NCI-H2029 treated with DMSO at 0.1 percent for 48 hours (cell line): Measurements from ENCODE around the gene DUSP2.

Experiments
- DNase-seq: peaks from one replicate; lab custom pipeline; 2025; lab: John Stamatoyannopoulos, UW

Gene DUSP2, protein sequence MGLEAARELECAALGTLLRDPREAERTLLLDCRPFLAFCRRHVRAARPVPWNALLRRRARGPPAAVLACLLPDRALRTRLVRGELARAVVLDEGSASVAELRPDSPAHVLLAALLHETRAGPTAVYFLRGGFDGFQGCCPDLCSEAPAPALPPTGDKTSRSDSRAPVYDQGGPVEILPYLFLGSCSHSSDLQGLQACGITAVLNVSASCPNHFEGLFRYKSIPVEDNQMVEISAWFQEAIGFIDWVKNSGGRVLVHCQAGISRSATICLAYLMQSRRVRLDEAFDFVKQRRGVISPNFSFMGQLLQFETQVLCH

DNA sequence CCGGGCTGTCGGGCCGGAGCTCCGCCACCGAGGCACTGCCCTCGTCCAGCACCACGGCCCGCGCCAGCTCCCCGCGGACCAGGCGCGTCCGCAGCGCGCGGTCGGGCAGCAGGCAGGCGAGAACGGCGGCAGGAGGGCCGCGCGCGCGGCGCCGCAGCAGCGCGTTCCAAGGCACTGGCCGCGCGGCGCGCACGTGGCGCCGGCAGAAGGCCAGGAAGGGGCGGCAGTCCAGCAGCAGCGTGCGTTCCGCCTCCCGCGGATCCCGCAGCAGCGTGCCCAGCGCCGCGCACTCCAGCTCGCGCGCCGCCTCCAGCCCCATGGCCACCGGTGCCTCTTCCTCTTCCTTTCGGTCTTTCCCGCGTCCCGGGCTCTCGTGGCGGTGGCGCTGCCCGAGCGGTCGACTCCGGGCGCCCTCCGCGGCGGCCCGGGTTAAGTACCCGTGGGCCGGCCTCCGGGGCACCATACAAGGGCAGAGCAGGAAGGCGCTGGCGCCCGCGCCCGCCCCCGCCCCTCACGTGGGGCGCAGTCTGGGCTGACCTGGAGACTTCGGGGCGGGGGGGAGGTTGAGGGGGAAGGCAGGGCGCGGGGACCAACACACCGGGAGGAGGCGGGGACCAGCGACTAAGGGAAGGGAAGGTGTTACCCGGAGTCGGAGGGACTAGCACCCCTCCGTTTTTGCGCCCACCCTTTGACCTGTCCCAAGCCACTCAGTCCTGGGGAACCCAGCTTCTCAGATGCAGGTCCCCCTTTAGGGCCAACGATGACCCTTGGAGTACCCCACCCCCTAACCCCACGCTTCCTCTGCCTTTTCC is at the start of gene DUSP2:
DUSP2 (minus strand) TSS at position 405 of the 812 bp plus-strand sequence; CDS start at position 319, 86 bp downstream.
- no peak for DNase-seq

DNA sequence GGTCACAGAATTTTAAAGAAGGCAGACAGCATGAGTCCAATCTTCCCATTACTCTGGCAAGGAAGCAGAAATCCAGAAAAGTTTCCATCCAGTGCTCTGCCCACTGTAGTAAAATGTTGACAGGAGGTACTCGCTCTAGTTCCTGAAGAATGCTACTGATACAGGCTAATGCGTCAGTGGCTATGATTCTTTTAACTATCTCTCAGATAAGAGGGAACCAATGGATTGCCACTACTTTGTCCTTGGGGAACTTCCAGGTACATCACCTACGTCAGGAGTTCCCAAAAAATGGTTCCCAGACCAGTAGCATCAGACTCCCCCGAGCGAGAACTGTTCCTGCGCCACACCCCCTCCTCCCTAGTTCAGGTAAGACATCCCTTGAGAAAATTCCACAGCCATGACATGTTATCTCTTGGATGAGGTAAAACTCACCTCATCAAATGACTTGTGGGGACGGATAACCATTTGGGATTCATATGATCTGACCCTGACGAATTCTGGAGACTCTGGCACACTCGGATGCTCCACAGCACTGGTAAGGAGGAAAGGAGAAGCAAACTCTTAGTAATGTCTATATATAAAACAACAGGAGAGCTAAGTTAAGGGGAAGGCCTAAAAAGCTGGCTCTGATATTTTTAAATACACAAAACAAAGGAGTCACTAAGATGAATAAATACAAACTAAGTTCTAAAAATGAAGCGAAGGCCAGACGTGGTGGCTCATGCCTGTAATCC is 46.9 kb upstream of the DUSP2 start:
- DNase-seq, result no peak

DNA sequence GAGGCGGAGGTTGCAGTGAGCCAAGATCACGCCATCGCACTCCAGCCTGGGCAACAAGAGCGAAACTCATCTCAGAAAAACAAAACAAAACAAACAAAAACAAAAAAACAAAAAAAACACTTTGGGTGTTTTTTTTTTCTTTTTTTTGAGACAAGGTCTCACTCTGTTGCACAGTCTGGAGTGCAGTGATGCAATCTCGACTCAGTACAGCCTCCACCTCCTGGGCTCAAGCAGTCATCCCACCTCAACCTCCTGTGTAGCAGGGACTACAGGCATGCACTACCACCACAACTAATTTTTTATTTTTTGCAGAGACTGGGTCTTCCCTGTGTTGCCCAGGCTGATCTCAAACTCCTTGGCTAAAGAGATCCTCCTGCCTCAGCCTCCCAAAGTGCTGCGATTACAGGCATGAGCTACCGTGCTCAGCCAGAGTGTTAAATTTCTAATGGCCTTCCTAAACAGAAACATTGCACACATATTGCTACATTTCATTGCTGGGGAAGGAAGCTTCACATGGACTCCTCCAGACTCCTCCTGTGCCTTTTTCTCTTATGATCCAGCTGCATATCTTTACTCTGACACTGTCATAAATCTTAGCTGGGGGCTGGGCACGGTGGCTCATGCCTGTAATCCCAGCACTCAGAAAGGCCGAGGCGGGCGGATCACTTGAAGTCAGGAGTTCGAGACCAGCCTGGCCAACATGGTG is 43.7 kb upstream of the DUSP2 start:
- no peak for DNase-seq

DNA sequence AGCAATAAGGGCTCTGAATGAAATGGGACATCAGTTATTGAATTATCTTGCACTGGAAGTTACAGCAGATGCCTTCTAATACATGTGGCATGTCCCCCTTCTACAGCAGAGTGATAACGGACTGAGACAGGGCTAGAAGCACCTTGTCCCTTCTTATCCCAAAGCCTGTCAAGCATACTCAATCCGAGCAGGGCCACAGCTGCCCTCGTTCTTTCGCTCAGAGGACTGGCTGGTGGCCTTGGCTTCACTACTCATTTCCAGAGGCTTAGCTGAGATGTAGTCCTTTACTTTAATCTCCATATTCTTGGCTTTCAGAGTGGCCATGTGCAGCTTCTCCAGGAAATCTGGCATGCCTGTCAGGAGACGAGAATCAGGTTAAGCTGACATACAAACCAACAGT is 41.3 kb upstream of the DUSP2 start:
- DNase-seq, result no peak

DNA sequence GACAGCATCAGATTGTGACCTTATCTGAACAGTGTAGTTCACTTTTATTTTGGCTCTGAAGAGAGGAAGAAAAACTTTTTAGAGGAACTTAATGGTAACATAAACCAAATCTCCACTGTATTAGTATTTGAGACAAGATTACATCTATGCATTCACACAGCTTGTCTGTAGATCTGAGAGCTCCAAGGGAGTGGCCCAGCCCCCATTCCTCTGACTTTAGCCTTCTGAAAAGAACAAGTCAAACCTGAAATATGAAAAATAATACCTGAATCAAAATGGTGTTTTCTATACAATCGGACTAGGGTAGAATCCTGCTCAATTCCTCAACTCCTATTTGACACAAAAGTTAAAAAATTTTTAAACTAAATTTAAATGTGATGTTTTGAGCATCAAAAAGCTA is 40.3 kb upstream of the DUSP2 start:
- no peak for DNase-seq

DNA sequence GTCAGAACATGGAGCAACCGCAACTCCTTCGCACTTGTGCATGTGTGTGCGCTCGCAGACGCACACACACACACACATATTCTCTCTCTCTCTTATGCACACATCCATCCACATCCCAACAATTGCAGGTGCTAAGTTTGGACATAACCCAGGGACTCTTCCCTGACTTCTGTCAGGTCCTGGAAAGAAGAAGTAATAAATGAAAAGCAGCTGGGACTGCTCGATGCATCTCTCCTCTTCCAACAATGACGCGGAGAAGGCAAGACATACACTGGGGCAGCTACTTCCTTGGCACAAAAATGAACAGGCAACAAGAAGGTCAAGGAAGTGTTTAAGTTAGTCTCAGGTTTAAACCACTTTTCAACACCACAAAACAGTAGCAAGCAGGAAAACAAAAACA is 39.7 kb upstream of the DUSP2 start:
- no peak for DNase-seq

DNA sequence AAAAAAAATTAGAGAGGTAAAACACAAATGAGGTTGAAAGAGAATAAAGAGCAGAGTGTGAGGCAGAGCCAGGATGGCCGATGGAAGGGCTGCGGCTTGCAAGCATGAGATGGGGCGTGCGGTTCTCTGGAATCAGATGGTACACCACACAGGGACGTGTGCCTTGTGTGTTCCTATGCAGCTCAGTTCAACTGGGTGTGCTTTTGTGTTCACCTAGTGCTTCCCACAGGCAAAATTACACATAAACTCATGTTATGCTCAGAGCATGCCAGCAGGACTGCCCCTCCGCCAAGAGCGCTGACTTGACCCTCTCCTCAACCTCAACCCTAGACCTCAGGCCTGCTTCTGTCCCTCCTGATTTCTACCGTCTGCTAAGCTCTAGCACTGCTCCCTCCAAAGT is 38.9 kb upstream of the DUSP2 start:
- DNase-seq, result no peak

DNA sequence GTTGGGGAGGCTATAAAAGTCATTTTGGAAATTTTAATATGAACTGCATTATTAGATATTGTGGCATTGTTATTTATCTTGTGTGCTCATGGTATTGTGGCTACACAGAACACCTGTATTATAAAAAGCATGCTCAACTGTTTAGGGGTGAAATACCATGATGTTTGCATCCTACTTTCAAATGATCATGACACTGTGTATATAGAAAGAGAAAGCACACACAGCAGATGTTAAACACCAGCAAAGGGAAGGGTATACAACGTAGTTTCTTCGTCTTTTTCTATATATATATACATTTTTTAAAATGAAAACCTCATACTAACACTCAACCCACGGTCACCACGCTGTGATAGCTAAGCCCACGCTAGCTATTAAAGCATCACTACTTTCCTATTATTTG is 36.3 kb upstream of the DUSP2 start:
- no peak for DNase-seq

DNA sequence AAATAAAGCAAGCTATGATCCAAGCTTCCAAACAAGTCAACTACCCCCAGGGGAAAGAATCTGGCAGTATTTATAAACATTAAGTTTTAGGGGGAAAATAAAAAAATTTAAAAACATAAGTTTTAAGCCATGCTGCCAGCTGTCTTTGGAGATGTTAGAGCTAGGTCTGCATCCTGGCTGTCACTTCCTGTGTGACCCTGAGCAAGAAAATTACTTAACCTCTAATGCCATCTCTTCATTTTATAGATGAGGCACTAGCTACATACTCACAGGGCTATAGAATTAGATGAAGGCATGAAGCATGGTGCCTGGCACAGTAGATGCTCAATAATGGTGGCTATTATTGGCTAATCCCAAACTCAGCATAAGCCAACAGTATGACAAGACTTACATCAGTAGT is 35.3 kb upstream of the DUSP2 start:
- no peak for DNase-seq

DNA sequence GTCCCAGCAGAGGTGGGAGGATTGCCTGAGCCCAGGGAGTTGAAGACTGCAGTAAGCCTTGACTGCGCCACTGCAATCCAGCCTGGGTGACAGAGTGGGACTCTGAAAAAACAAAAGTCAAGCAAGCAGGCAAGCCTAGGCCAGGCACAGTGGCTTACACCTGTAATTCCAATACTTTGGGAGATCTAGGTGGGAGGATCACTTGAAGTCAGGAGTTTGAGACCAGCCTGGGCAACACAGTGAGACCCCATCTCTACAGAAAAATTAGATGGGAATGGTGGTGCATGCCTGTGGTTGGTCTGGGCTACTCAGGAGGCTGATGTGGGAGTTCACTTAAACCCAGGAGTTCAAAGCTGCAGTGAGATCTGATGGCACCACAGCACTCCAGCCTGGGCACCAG is 34.8 kb upstream of the DUSP2 start:
- DNase-seq, result no peak

DNA sequence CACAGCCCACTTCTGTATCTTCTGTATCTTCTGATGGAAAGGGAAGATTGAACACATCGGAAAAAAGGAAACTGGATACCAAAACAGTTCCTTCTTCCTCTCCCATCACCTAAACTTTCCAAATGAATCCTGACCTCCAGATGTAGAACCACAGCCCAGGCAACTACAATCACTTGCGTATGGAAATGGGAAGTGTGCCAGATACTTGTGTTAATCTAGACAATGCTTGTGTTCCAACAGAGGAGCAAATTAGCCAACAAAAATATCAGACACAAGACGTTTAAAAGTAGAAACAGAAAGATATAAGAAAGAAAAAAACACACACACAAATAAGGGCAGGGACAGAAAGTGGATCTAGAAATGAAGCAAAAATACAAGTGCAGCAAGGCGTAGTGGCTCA is 31.4 kb upstream of the DUSP2 start:
- DNase-seq, result no peak

DNA sequence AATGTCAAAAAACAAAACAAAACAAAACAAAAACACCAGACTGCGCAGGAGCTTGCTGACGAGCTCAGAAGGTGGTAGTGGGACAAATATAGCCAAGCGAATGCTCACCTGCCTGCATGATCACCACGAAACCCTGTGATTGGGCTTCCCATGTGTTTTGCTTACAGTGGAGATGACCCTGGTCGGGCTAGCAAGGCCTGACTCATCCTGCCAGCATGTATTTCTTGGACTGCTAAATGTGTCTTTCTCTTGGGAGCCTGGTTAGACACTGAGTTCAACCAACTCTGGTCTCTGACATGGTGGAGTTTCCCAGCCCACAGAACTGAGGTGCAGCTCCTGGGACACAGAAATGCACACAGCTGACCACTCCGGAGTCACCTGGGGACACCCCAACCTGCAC is 30.7 kb upstream of the DUSP2 start:
- no peak for DNase-seq

DNA sequence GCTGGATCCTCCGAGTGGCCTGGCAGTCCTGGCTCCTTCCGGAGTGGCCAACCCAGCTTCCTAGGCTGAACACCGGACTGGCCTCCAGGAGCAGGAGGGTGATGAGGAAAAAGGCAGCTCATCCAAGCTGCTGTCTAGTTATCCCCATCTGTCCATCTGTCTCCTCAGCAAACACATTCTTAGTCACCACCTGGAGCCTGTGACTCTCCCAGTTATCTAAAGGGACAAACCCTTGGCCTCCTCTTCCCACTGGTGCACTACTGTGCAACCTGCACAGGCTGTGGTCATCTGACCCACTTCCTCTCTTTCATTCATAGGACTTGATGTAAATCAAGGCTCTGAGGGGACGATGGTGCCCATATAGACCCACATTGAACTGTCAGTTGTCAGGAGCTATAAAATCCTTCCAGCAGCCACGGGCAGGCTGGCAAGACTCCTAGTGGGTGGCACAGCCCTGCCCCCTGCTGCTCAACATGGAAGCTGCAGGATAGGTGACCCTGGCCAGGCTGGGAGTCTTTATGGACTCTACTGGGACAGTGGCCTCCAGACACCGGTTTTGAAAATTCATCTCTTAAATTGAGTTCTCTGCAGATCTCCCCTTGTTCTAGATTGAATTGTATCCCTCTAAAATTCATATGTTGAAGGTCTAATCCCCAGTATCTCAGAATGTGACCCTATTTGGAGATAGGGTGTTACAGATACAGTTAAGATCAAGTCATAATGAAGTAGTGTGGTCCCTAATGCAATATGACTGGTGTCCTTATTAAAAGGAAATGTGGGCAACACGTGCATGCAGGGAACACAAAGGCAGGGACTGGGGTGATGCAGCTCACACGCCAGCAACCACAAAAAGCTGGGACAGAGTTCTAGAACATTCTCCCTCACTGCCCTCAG is 29.3 kb upstream of the DUSP2 start:
- DNase-seq, result peak; percentile 5

DNA sequence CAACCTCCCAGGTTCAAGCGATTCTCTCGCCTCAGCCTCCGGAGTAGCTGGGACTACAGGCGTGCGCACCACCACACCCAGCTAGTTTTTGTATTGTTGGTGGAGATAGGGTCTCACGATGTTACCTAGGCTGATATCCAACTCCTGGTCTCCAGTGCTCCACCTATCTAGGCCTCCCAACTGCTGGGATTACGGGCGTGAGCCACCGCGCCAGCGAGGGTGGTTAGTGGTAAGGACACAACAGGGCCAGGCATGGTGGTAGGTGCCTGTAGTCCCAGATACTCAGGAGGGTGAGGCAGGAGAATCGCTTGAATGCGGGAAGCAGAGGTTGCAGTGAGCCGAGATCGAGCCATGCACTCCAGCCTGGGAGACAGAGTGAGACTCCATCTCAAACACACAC is 26.6 kb upstream of the DUSP2 start:
- no peak for DNase-seq

DNA sequence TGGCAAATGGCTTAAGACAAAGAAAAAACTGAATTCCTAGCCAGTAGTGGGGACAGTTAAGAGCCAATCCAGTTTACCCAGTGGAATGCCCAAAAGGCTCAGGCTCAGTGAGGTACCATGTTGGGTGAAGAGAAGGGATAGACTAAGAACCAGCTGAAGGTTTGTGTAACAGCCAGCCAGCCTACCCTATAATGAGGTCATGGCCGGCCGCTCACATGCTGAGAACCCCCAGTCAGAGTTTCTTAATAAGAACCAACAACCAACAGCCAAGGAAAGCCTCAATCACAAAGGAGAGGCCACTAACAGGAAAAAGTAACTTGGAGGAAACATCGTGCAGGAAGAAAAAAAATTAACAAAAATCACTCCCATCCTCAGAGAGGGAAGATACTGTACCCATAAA is 25.4 kb upstream of the DUSP2 start:
- no peak for DNase-seq

DNA sequence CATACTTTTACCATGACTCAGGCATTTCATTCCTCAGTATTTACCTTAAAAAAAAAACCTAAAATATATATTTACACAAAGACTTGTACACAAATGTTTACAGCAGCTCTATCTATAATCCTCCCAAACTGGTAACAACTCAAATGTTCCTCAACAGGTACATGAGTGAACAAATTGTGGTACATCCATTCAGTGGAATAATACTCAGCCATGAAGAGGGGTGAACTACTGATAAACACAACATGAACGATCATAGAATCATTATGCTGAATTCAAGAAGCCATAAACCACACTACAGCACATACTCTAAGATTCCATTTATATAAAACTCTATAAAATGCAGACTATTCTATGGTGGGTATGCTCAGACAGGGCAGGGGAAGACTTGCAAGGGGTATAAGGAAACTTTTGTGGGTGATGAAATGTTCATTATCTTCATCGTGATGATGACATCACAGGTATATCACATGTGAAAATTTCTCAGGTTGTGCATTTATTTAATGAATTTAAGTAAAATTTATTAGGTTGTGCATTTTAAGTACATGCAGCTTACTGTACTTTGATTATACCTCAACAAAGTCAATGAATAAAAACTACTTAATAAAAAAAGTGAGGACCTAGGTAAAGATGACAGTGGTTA is 24.7 kb upstream of the DUSP2 start:
- DNase-seq, result no peak

DNA sequence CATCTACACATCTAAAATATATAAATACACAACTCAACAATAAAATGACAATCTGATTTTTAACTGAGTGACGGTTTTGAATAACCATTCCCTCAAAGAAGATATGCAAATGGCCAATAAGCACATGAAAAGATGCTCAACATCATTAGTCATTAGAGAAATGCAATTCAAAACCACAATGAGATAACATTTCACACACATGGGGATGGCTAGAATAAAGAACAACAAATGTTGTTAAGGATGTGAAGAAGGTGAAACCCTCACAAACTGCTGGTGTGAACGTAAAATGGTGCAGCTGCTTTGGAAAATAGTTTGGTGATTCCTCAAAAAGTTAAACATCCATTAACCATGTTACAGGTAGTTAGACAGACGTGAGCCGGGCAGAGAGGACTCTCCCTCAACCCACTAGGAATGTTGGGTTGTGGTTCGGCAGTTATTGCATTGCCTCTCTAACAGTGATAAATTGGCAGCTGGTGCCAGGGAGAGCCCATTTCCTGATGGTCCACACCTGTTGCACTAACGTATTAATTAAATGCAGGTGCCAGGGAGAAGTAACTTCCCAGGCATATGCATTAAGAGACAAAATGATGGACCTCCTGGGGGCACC is 22.3 kb upstream of the DUSP2 start:
- DNase-seq, result no peak

DNA sequence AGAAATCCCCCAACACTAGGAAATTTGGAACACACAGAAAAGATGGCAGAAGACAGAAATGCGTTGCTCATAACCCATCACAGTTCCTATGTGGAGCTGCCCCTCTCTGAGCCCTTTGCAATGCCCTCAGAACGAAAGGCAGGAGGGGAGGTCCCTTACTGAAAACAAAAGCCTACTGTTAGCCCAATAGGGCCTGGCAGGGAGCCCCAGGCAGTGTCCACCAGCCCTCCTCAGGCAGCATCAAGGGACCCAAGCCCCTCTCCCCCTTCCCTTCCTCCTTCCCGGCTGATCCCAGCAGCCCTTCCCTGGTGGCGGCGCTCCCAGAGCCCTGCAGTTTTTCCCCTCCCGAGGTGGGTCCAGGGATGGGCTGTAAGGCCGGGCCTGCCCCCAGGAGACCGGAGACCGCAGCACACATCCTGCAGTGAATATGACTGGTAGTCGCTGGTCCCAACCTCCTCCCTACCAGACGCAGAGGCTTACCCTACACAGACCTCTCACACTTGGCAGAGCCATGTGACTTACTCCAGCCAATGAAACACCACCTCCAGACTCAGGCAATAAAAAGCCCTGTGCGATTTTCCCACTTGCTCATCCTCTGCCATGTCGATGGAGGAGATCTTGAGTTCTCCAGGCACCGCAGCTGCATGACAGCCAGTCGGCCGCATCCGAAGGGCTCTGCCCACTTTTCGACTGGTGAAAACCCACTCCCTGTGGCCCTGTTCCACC is 19.4 kb upstream of the DUSP2 start:
- DNase-seq, result no peak

DNA sequence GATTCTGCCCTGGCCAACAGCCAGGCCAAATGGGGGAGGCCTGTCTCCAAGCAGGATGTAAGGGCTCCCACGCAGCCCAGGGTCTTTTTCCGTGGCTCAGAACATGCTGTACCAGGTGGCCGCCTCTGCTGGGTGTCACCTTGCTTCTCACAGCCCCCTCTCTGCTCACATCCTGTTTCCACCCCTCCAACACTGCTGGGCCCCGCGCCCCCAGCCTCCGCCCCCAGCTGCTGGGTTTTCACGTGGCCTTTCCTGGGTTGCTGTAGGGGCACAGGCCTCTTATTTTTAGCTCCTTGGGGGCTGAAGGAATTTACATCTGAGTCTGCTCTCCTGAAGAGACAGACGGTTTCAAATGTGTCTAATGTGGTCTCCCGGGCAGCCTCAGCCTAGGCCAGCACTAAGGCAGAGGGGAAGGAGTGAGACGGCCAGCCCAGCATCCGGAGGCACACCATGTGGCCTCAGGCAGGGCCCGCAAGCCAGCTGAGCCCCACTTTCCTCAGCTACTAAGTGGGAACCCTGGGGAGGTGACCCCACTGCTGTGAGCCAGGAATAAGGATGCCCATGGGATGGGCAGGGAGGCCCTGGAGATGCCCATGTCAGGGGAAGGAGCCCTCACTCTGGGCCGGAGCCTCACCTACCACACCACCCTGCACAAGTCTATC is 18.7 kb upstream of the DUSP2 start:
- no peak for DNase-seq
